Neuronal stem cell (in vitro differentiated cells): ENCODE results near the gene BRIP1.

ENCODE experiments used
- DNase-seq: peaks from one replicate; pipeline ENCODE4 v3.0.0-alpha.2; 2013; ENCODE audit warnings: low spot score
- H2AFZ ChIP-seq: one replicate; pipeline ENCODE4 v1.6.1; 2013; ENCODE audit warnings: mild to moderate bottlenecking, low read length, inconsistent platforms
- H2AK5ac ChIP-seq: 2 replicates; pipeline ENCODE4 v1.6.1; 2013; ENCODE audit warnings: low read depth, mild to moderate bottlenecking, inconsistent platforms, low read length, moderate library complexity, mixed read lengths
- H2BK120ac ChIP-seq: 2 replicates; pipeline ENCODE4 v1.6.1; 2013; ENCODE audit warnings: low read depth, mild to moderate bottlenecking, inconsistent platforms, low read length, moderate library complexity, mixed read lengths
- H2BK12ac ChIP-seq: one replicate; pipeline ENCODE4 v1.6.1; 2013; ENCODE audit warnings: low read length, inconsistent platforms
- H2BK15ac ChIP-seq: 2 replicates; pipeline ENCODE4 v1.6.1; 2013; ENCODE audit warnings: mild to moderate bottlenecking, low read length, inconsistent platforms, mixed read lengths
- H2BK5ac ChIP-seq: one replicate; pipeline ENCODE4 v1.6.1; 2013; ENCODE audit warnings: inconsistent platforms, mild to moderate bottlenecking, low read length, moderate library complexity
- H3K14ac ChIP-seq: one replicate; pipeline ENCODE4 v1.6.1; 2013; ENCODE audit warnings: low read length, inconsistent platforms
- H3K18ac ChIP-seq: 2 replicates; pipeline ENCODE4 v1.6.1; 2013; ENCODE audit warnings: low read length, inconsistent platforms
- H3K23ac ChIP-seq: 2 replicates; pipeline ENCODE4 v1.6.1; 2013; ENCODE audit warnings: low read depth, mild to moderate bottlenecking, mixed read lengths, low read length, inconsistent platforms; ENCODE audit not compliant: poor library complexity
- H3K27ac ChIP-seq: replicated peaks from 3 replicates; pipeline ENCODE4 v1.5.1; 2013; ENCODE audit warnings: low read length, inconsistent platforms
- H3K27me3 ChIP-seq, 3 experiments: 2 replicates each; pipeline ENCODE4 v1.6.1; 2013; ENCODE audit warnings: low read length in 3 of 3, mild to moderate bottlenecking in 2 of 3, inconsistent platforms in 1 of 3, low read depth in 1 of 3, mixed read lengths in 1 of 3, moderate library complexity in 1 of 3; ENCODE audit not compliant: control insufficient read depth in 3 of 3, insufficient read depth in 3 of 3
- H3K36me3 ChIP-seq, 2 donors: replicated peaks in 1 of 2; 2 replicates each; pipeline ENCODE4 v1.6.1; 2013; ENCODE audit warnings: low read length in 2 of 2; ENCODE audit not compliant: control insufficient read depth in 2 of 2, insufficient read depth in 2 of 2
- H3K4ac ChIP-seq: 2 replicates; pipeline ENCODE4 v1.6.1; 2013; ENCODE audit warnings: inconsistent platforms, mild to moderate bottlenecking, low read length, moderate library complexity
- H3K4me1 ChIP-seq, 2 donors: 1 replicate in 1 of 2; 2 replicates in 1 of 2; pipeline ENCODE4 v1.6.1; 2013; ENCODE audit warnings: low read length in 2 of 2, low read depth in 1 of 2; ENCODE audit not compliant: control insufficient read depth in 2 of 2, insufficient read depth in 1 of 2
- H3K4me2 ChIP-seq: one replicate; pipeline ENCODE4 v1.6.1; 2013; ENCODE audit warnings: mild to moderate bottlenecking, low read length, inconsistent platforms; ENCODE audit not compliant: insufficient read depth, poor library complexity, severe bottlenecking
- H3K4me3 ChIP-seq, 2 donors: 2 replicates each; pipeline ENCODE4 v1.5.1; 2013; ENCODE audit warnings: low read length in 2 of 2, mild to moderate bottlenecking in 2 of 2, inconsistent platforms in 1 of 2, moderate library complexity in 1 of 2
- H3K79me1 ChIP-seq: one replicate; pipeline ENCODE4 v1.6.1; 2013; ENCODE audit warnings: low read depth, mild to moderate bottlenecking, inconsistent platforms, low read length, moderate library complexity
- H3K9ac ChIP-seq: one replicate; pipeline ENCODE4 v1.6.1; 2013; ENCODE audit warnings: mild to moderate bottlenecking, low read depth, low read length, inconsistent platforms; ENCODE audit not compliant: poor library complexity
- H3K9me3 ChIP-seq, 2 donors: replicated peaks in 1 of 2; 2 replicates each; pipeline versions ENCODE3 to v1.6.1; 2013; ENCODE audit warnings: low read length in 2 of 2, mild to moderate bottlenecking in 2 of 2, inconsistent platforms in 1 of 2, low read depth in 1 of 2, mixed read lengths in 1 of 2, moderate library complexity in 1 of 2; ENCODE audit not compliant: control insufficient read depth in 2 of 2, insufficient read depth in 1 of 2
- H4K8ac ChIP-seq: one replicate; pipeline ENCODE4 v1.6.1; 2013; ENCODE audit warnings: low read depth, mild to moderate bottlenecking, inconsistent platforms, low read length, moderate library complexity
- H4K91ac ChIP-seq: one replicate; pipeline ENCODE4 v1.6.1; 2013; ENCODE audit warnings: low read length, low read depth, mild to moderate bottlenecking, inconsistent platforms; ENCODE audit not compliant: poor library complexity
- WGBS, 2 donors: extraction: QIAGEN DNeasy Blood & Tissue Kit; methylation state at CpG; one replicate each; pipeline ENCODE4 v1.1.7; 2013; ENCODE audit warnings: missing lambda C conversion rate in 2 of 2, mixed read lengths in 1 of 2; ENCODE audit not compliant: insufficient read length in 2 of 2, insufficient replicate concordance in 1 of 2; ENCODE audit errors: extremely low coverage in 2 of 2; 5-methylcytosine and 5-hydroxymethylcytosine counted together

BRIP1 gene

GRCh38 chr17:61818225-61818624 is 45.1 kb downstream of the BRIP1 start:
- Histone ChIP-seq H3K27ac (no peak overlapping the region), H4K8ac (no peak overlapping the region), H3K14ac (no peak overlapping the region), H2AFZ (no peak overlapping the region), H3K27me3 (no peaks in the 10 kb centered on the region), H4K91ac (no peak overlapping the region), H3K79me1 (no peaks in the 10 kb centered on the region), H3K4me3 (no peak overlapping the region), H3K23ac (no peak overlapping the region), H2BK5ac (no peak overlapping the region), H3K18ac (no peak overlapping the region), H2BK120ac (no peak overlapping the region), H3K9ac (no peak overlapping the region), H3K4me2 (no peak overlapping the region), H3K4me1 (no peaks in the 10 kb centered on the region), H3K4ac (no peak overlapping the region), H2BK15ac (no peak overlapping the region), H2AK5ac (no peak overlapping the region), H3K36me3 (peaks cover 4 to 93% of the 10 kb centered on the region in 2 donors), H2BK12ac (no peak overlapping the region), H3K9me3 (peaks cover 2 to 32% of the 10 kb centered on the region in 2 donors)
- no peak for DNase-seq

GRCh38 chr17:61817452-61817851 is 45.9 kb downstream of the BRIP1 start:
- H3K18ac ChIP-seq: no peak overlapping the region
- no peak overlapping the region for H4K91ac ChIP-seq
- no peak overlapping the region for H3K9ac ChIP-seq
- no peak overlapping the region for H3K14ac ChIP-seq
- no peak overlapping the region for H2AK5ac ChIP-seq
- H2BK120ac ChIP-seq: no peak overlapping the region
- H3K23ac ChIP-seq: no peak overlapping the region
- no peak overlapping the region for H3K4me2 ChIP-seq
- peaks cover 4 to 93% of the 10 kb centered on the region in 2 donors for H3K36me3 ChIP-seq
- peaks cover 2 to 32% of the 10 kb centered on the region in 2 donors for H3K9me3 ChIP-seq
- H2AFZ ChIP-seq: no peak overlapping the region
- no peak overlapping the region for H2BK15ac ChIP-seq
- H2BK5ac ChIP-seq: no peak overlapping the region
- H3K27ac ChIP-seq: no peak overlapping the region
- no peak overlapping the region for H2BK12ac ChIP-seq
- H3K4me3 ChIP-seq: no peak overlapping the region
- H3K79me1 ChIP-seq: no peaks in the 10 kb centered on the region
- no CpG with 5 or more reads among the region's 3 CpGs for WGBS, 2 donors
- no peak for DNase-seq
- H3K4me1 ChIP-seq: no peaks in the 10 kb centered on the region
- H3K4ac ChIP-seq: no peak overlapping the region
- no peaks in the 10 kb centered on the region for H3K27me3 ChIP-seq
- H4K8ac ChIP-seq: no peak overlapping the region

- H3K9ac ChIP-seq: no peak overlapping the region
- no CpG with 5 or more reads among the region's 4 CpGs for WGBS, 2 donors
- H2BK120ac ChIP-seq: no peak overlapping the region
- no peak overlapping the region for H2BK5ac ChIP-seq
- H2AFZ ChIP-seq: no peak overlapping the region
- H3K4me2 ChIP-seq: no peak overlapping the region
- H2BK15ac ChIP-seq: no peak overlapping the region
- H3K36me3 ChIP-seq: peaks cover 3 to 93% of the 10 kb centered on the region in 2 donors
- peaks cover 2 to 27% of the 10 kb centered on the region in 2 donors for H3K9me3 ChIP-seq
- no peak for DNase-seq
- H2AK5ac ChIP-seq: no peak overlapping the region
- no peak overlapping the region for H3K4ac ChIP-seq
- H4K91ac ChIP-seq: no peak overlapping the region
- no peaks in the 10 kb centered on the region for H3K27me3 ChIP-seq
- H4K8ac ChIP-seq: no peak overlapping the region
- no peak overlapping the region for H3K4me3 ChIP-seq
- no peak overlapping the region for H3K23ac ChIP-seq
- no peaks in the 10 kb centered on the region for H3K79me1 ChIP-seq
- H2BK12ac ChIP-seq: no peak overlapping the region
- H3K4me1 ChIP-seq: no peaks in the 10 kb centered on the region
- H3K18ac ChIP-seq: no peak overlapping the region
- no peak overlapping the region for H3K14ac ChIP-seq
- no peak overlapping the region for H3K27ac ChIP-seq
Observed at GRCh38 chr17:61816538-61816937, 46.8 kb downstream of the BRIP1 start.

- H2BK12ac ChIP-seq: no peak overlapping the region
- no peak overlapping the region for H3K18ac ChIP-seq
- no peak for DNase-seq
- H3K14ac ChIP-seq: no peak overlapping the region
- peaks cover 4 to 93% of the 10 kb centered on the region in 2 donors for H3K36me3 ChIP-seq
- H3K27ac ChIP-seq: no peak overlapping the region
- H2BK15ac ChIP-seq: no peak overlapping the region
- H3K9me3 ChIP-seq: peaks cover under 1 to 22% of the 10 kb centered on the region in 2 donors
- no peak overlapping the region for H2BK120ac ChIP-seq
- no CpG with 5 or more reads among the region's 5 CpGs for WGBS, 2 donors
- no peak overlapping the region for H4K8ac ChIP-seq
- no peaks in the 10 kb centered on the region for H3K27me3 ChIP-seq
- no peak overlapping the region for H4K91ac ChIP-seq
- no peak overlapping the region for H2BK5ac ChIP-seq
- H2AFZ ChIP-seq: no peak overlapping the region
- H3K23ac ChIP-seq: no peak overlapping the region
- H3K4me1 ChIP-seq: no peaks in the 10 kb centered on the region
- H2AK5ac ChIP-seq: no peak overlapping the region
- H3K9ac ChIP-seq: no peak overlapping the region
- H3K79me1 ChIP-seq: no peaks in the 10 kb centered on the region
- H3K4me3 ChIP-seq: no peak overlapping the region
- H3K4me2 ChIP-seq: no peak overlapping the region
- no peak overlapping the region for H3K4ac ChIP-seq
Observed at GRCh38 chr17:61815863-61816503, 47.3 kb downstream of the BRIP1 start.
